H1 (cell line): Measurements from ENCODE around the gene ZNF609. TPM values are rescaled to one million over a fixed set of nuclear protein-coding genes. Genes with fewer than 3 reads are reported as not detected.

Source experiments
- CTCF ChIA-PET: fragments of 300-600 bp; sonication (Branson Sonifier 250); formaldehyde crosslinking; loops from one replicate; lab custom pipeline; 2021; ENCODE audit not compliant: partially characterized antibody; lab: Charles Lee
- POLR2A ChIA-PET: fragments of 300-600 bp; sonication (Branson Sonifier 250); formaldehyde crosslinking; loops from one replicate; lab custom pipeline; 2021; ENCODE audit warnings: inconsistent platforms; ENCODE audit not compliant: partially characterized antibody; lab: Charles Lee
- DNase-seq, 2 experiments: peaks; one replicate each; pipeline versions ENCODE4 v3.0.0 to v3.0.0-alpha.2; 2010 to 2022; ENCODE audit warnings: low spot score in 2 of 2, low read depth in 1 of 2, mixed read lengths in 1 of 2
- FAIRE-seq: peaks from 2 replicates; lab custom pipeline; 2011; peaks lifted over from hg19 to GRCh38; lab: Jason Lieb, UNC
- H2AFZ ChIP-seq: 2 replicates; pipeline ENCODE4 v1.8.1; 2012; ENCODE audit warnings: low read length, inconsistent platforms
- H2AK5ac ChIP-seq: 2 replicates; pipeline ENCODE4 v1.6.1; 2013; ENCODE audit warnings: low read depth, low read length
- H2BK120ac ChIP-seq: replicated peaks from 2 replicates; pipeline ENCODE3; 2013; ENCODE audit warnings: low read depth, low read length, inconsistent platforms
- H2BK12ac ChIP-seq: 2 replicates; pipeline ENCODE4 v1.6.1; 2013; ENCODE audit warnings: low read depth, low read length
- H2BK15ac ChIP-seq: 2 replicates; pipeline ENCODE4 v1.6.1; 2013; ENCODE audit warnings: low read length
- H2BK20ac ChIP-seq: 2 replicates; pipeline ENCODE4 v1.6.1; 2013; ENCODE audit warnings: low read length
- H2BK5ac ChIP-seq: 2 replicates; pipeline ENCODE4 v1.6.1; 2013; ENCODE audit warnings: low read depth, low read length
- H3K14ac ChIP-seq: 2 replicates; pipeline ENCODE4 v1.6.1; 2013; ENCODE audit warnings: inconsistent platforms; ENCODE audit not compliant: insufficient read length
- H3K18ac ChIP-seq: 2 replicates; pipeline ENCODE4 v1.6.1; 2013; ENCODE audit warnings: low read length; ENCODE audit errors: extremely low read depth
- H3K23ac ChIP-seq: 2 replicates; pipeline ENCODE4 v1.6.1; 2013; ENCODE audit warnings: inconsistent platforms; ENCODE audit not compliant: insufficient read length
- H3K23me2 ChIP-seq: 2 replicates; pipeline ENCODE4 v1.6.1; 2013; ENCODE audit warnings: low read depth, low read length
- H3K27ac ChIP-seq: 2 replicates; pipeline ENCODE4 v1.6.1; 2011; ENCODE audit warnings: low read depth, low read length, inconsistent platforms
- H3K27me3 ChIP-seq, 4 experiments: replicated peaks in 1 of 4; 1 replicate in 1 of 4; 2 replicates in 3 of 4; pipeline versions ENCODE4 v1.6.1 to v1.8.1; 2011 to 2013; ENCODE audit warnings: low read length in 3 of 4, mild to moderate bottlenecking in 3 of 4, inconsistent platforms in 2 of 4, mixed read lengths in 2 of 4, moderate library complexity in 1 of 4; ENCODE audit not compliant: control insufficient read depth in 3 of 4, insufficient read depth in 3 of 4; ENCODE audit errors: extremely low read depth in 1 of 4
- H3K36me3 ChIP-seq, 4 experiments: 2 replicates each; pipeline versions ENCODE4 v1.6.1 to v1.8.1; 2011 to 2013; ENCODE audit warnings: mild to moderate bottlenecking in 4 of 4, low read length in 3 of 4, moderate library complexity in 2 of 4, control low read depth in 1 of 4, inconsistent platforms in 1 of 4; ENCODE audit not compliant: insufficient read depth in 4 of 4, control insufficient read depth in 2 of 4
- H3K4ac ChIP-seq: replicated peaks from 2 replicates; pipeline ENCODE3; 2013; ENCODE audit warnings: low read length, low read depth, mixed read lengths, inconsistent platforms; ENCODE audit not compliant: insufficient read length
- H3K4me1 ChIP-seq, 4 experiments: replicated peaks in 1 of 4; 1 replicate in 1 of 4; 2 replicates in 3 of 4; pipeline versions ENCODE4 v1.6.1 to v1.8.1; 2011 to 2013; ENCODE audit warnings: low read length in 3 of 4, inconsistent platforms in 2 of 4, mixed read lengths in 1 of 4; ENCODE audit not compliant: insufficient read depth in 4 of 4, control insufficient read depth in 3 of 4
- H3K4me2 ChIP-seq, 2 experiments: 2 replicates each; pipeline versions ENCODE4 v1.6.1 to v1.8.1; 2011 to 2013; ENCODE audit warnings: low read depth in 2 of 2, low read length in 2 of 2, control low read depth in 1 of 2, inconsistent platforms in 1 of 2, mild to moderate bottlenecking in 1 of 2; ENCODE audit not compliant: insufficient read depth in 1 of 2
- H3K4me3 ChIP-seq, 4 experiments: fragments of 200-600, 300-600 bp in 1 of 4; sonication (generic), shearing (Covaris generic), sonication (Bioruptor Twin) in 1 of 4; 2 replicates each; pipeline versions ENCODE4 v1.5.1 to v1.8.1; 2011 to 2016; ENCODE audit warnings: low read length in 4 of 4, low read depth in 3 of 4, control low read depth in 2 of 4, inconsistent platforms in 2 of 4, mild to moderate bottlenecking in 2 of 4, mixed read lengths in 1 of 4, moderate library complexity in 1 of 4; ENCODE audit not compliant: insufficient read depth in 2 of 4; ENCODE audit errors: extremely low read depth in 1 of 4
- H3K56ac ChIP-seq: replicated peaks from 2 replicates; pipeline ENCODE3; 2013; ENCODE audit warnings: low read depth, mild to moderate bottlenecking, mixed read lengths, low read length, inconsistent platforms; ENCODE audit not compliant: insufficient read length
- H3K79me1 ChIP-seq: 2 replicates; pipeline ENCODE4 v1.6.1; 2013; ENCODE audit warnings: low read depth, low read length, control low read depth
- H3K79me2 ChIP-seq, 2 experiments: 2 replicates each; pipeline versions ENCODE4 v1.6.1 to v1.8.1; 2012 to 2013; ENCODE audit warnings: low read length in 2 of 2, mild to moderate bottlenecking in 2 of 2, inconsistent platforms in 1 of 2; ENCODE audit not compliant: insufficient read depth in 2 of 2, control insufficient read depth in 1 of 2
- H3K9ac ChIP-seq, 4 experiments: replicated peaks in 1 of 4; 1 replicate in 1 of 4; 2 replicates in 3 of 4; pipeline versions ENCODE4 v1.6.1 to v1.8.1; 2011 to 2013; ENCODE audit warnings: low read depth in 3 of 4, low read length in 3 of 4, control low read depth in 2 of 4, mild to moderate bottlenecking in 2 of 4, moderate library complexity in 2 of 4, inconsistent platforms in 1 of 4; ENCODE audit errors: extremely low read depth in 1 of 4
- H3K9me3 ChIP-seq, 2 experiments: 2 replicates each; pipeline versions ENCODE4 v1.6.1 to v1.8.1; 2012 to 2013; ENCODE audit warnings: mild to moderate bottlenecking in 2 of 2, moderate library complexity in 2 of 2, control low read depth in 1 of 2, inconsistent platforms in 1 of 2, low read depth in 1 of 2, low read length in 1 of 2, mixed read lengths in 1 of 2; ENCODE audit not compliant: insufficient read depth in 2 of 2
- H4K20me1 ChIP-seq, 2 experiments: replicated peaks in 1 of 2; 2 replicates each; pipeline versions ENCODE3 to v1.8.1; 2011 to 2013; ENCODE audit warnings: inconsistent platforms in 2 of 2, low read length in 2 of 2, mild to moderate bottlenecking in 1 of 2; ENCODE audit not compliant: insufficient read depth in 2 of 2, control insufficient read depth in 1 of 2
- H4K5ac ChIP-seq: 2 replicates; pipeline ENCODE4 v1.6.1; 2013; ENCODE audit warnings: low read length, low read depth, mixed read lengths, inconsistent platforms; ENCODE audit not compliant: insufficient read length
- H4K8ac ChIP-seq: 2 replicates; pipeline ENCODE4 v1.8.0; 2013; ENCODE audit warnings: mild to moderate bottlenecking, moderate library complexity, low read length, inconsistent platforms; ENCODE audit not compliant: insufficient read depth; ENCODE audit errors: extremely low read depth
- H4K91ac ChIP-seq: replicated peaks from 2 replicates; pipeline ENCODE3; 2013; ENCODE audit warnings: low read length, mixed read lengths, inconsistent platforms; ENCODE audit not compliant: insufficient read length
- EGR1 ChIP-seq: IDR thresholded peaks from 2 replicates; pipeline ENCODE4 v1.6.1; 2011; ENCODE audit warnings: low read depth, low read length, borderline replicate concordance
- POLR2A ChIP-seq, 2 experiments: IDR thresholded peaks; 1 replicate in 1 of 2; 2 replicates in 1 of 2; pipeline ENCODE4 v1.6.1; 2011; ENCODE audit warnings: low read depth in 2 of 2, low read length in 2 of 2, mild to moderate bottlenecking in 2 of 2; ENCODE audit errors: control extremely low read depth in 1 of 2
- RAD21 ChIP-seq, 2 experiments: IDR thresholded peaks in 1 of 2; conservative IDR thresholded peaks in 1 of 2; 2 replicates each; pipeline ENCODE4 v1.6.1; 2011; ENCODE audit warnings: low read depth in 2 of 2, low read length in 2 of 2, improper control_type of control experiment in 1 of 2, inconsistent platforms in 1 of 2, mild to moderate bottlenecking in 1 of 2, moderate library complexity in 1 of 2
- WGBS, 2 experiments: shearing (Covaris generic) in 1 of 2; methylation state at CpG; one replicate each; pipeline versions ENCODE4 v1.1.6 to v1.1.7; 2013 to 2015; ENCODE audit warnings: low lambda C conversion rate in 2 of 2, mixed read lengths in 2 of 2, inconsistent platforms in 1 of 2, low coverage in 1 of 2, missing lambda C conversion rate in 1 of 2; ENCODE audit not compliant: insufficient replicate concordance in 2 of 2, insufficient coverage in 1 of 2, insufficient read length in 1 of 2; ENCODE audit errors: extremely low coverage in 1 of 2, missing lambda C conversion rate in 1 of 2; 5-methylcytosine and 5-hydroxymethylcytosine counted together
- polyA plus RNA-seq, 7 experiments: library from polyadenylated mRNA; depleted of rRNA in 3 of 7; stranded (reverse) in 5 of 7; unstranded in 2 of 7; fragments of >200 nt in 5 of 7; fragments of 200-250 nt in 2 of 7; gene quantifications; 1 replicate in 5 of 7; 2 replicates in 1 of 7; 4 replicates in 1 of 7; pipeline versions ENCODE4 v1.2.1 to v1.2.3, GENCODE V29; 2011 to 2013; ENCODE audit warnings: missing spikeins in 2 of 7, mixed read lengths in 2 of 7
- total RNA-seq: library from RNA; stranded (reverse); fragmentation: NEBNext Ultra II Directional; extraction: Animal tissue kit (Norgen Biotek cat#: 25700); gene quantifications from 2 replicates; pipeline ENCODE4 v1.2.1, GENCODE V29; 2021

The ZNF609 gene
- total and polyA plus RNA-seq, 2 of the 8 experiments (the other 6 are each of a cell fraction or from before 2014, with no cell fraction given): 15.5 to 47.8 TPM

GRCh38 chr15:64523240-64523639 lies 62.9 kb downstream of the ZNF609 start:
- no peak for TF ChIP-seq POLR2A (IDR thresholded peaks at IDR 0.05; ENCODE audit: control extremely low read depth in 1 of 2, low read depth in 2 of 2, low read length in 2 of 2)
- no peak for TF ChIP-seq EGR1
- no peak for TF ChIP-seq RAD21 (IDR thresholded peaks at IDR 0.05 in 1 of 2, conservative IDR thresholded peaks at IDR 0.05 in 1 of 2; ENCODE audit: low read depth in 2 of 2, low read length in 2 of 2)
- Histone ChIP-seq H4K5ac (no peak overlapping the region), H4K91ac (no peak overlapping the region), H2BK15ac (no peak overlapping the region), H3K27ac (no peak overlapping the region), H3K4me3 (no peak overlapping the region), H3K79me1 (peaks cover 8% of the 10 kb centered on the region), H2BK20ac (no peak overlapping the region), H3K36me3 (no peaks in the 10 kb centered on the region; a peak in 1 of 8 replicates), H3K9ac (no peak overlapping the region), H4K8ac (no peak overlapping the region), H3K4me2 (no peak overlapping the region), H3K4ac (no peak overlapping the region), H2BK120ac (no peak overlapping the region), H3K27me3 (no peaks in the 10 kb centered on the region), H2BK12ac (no peak overlapping the region), H3K79me2 (peaks cover 0 to 94% of the 10 kb centered on the region in 2 experiments; a peak in 3 of 4 replicates), H3K9me3 (no peaks in the 10 kb centered on the region), H3K23me2 (no peaks in the 10 kb centered on the region), H2AFZ (no peak overlapping the region), H3K23ac (no peak overlapping the region), H3K14ac (no peak overlapping the region), H2BK5ac (no peak overlapping the region), H3K4me1 (peaks cover 0 to 6% (median 1%) of the 10 kb centered on the region in 4 experiments; a peak in 2 of 7 replicates), H4K20me1 (peaks cover 3 to 8% of the 10 kb centered on the region in 2 experiments), H3K56ac (no peak overlapping the region), H3K18ac (no peak overlapping the region), H2AK5ac (no peak overlapping the region)
- no peak for DNase-seq
- 99% methylated on average over 5 of the region's 5 CpGs; no CpG with 5 or more reads in 1 of the 2 experiments for WGBS, 2 experiments
- ChIA-PET CTCF (interaction anchor here (0.7 kb wide), 1 partner anchor 158 kb away, joined by 3 read pairs; no protein-coding TSS in a partner anchor), POLR2A (interaction anchor here (1.2 to 1.7 kb wide), 2 partner anchors 9 to 22 kb away, joined by 3 read pairs; no protein-coding TSS in a partner anchor)
- FAIRE-seq: no peak
